ENCODE results near the gene CALML5. TPM values are rescaled to one million over a fixed set of nuclear protein-coding genes. Genes with fewer than 3 reads are reported as not detected.
A peak's percentile ranks its signal among the peaks of the same experiment; 100 is the strongest.

The CALML5 gene
- total and polyA plus RNA-seq, 8 donors = not detected

GRCh38 chr10:5538446-5538845 is 39.1 kb upstream of the CALML5 start:
- Histone ChIP-seq H3K27me3 (no peaks in the 10 kb centered on the region), H3K27ac (no peak overlapping the region), H3K36me3 (no peaks in the 10 kb centered on the region), H3K4me1 (no peaks in the 10 kb centered on the region), H3K9me3 (no peaks in the 10 kb centered on the region), H3K4me3 (no peak overlapping the region)
- 94 to 97% methylated on average over 9 of the region's 9 CpGs for WGBS, 2 donors
- ATAC-seq = no peak
- FAIRE-seq = no peak
- DNase-seq = no peak
- intact Hi-C loops (cut with DNase I) = no loop called here
- TF ChIP-seq CTCF (IDR thresholded peaks at IDR 0.05) = no peak

- no peaks in the 10 kb centered on the region for H3K27me3 ChIP-seq
- 85 to 90% methylated on average over 6 of the region's 6 CpGs for WGBS, 2 donors
- H3K4me3 ChIP-seq = no peak overlapping the region
- no peak for FAIRE-seq
- TF ChIP-seq CTCF (IDR thresholded peaks at IDR 0.05) = no peak
- no peaks in the 10 kb centered on the region for H3K36me3 ChIP-seq
- H3K4me1 ChIP-seq = no peaks in the 10 kb centered on the region
- intact Hi-C loops (cut with DNase I) = no loop called here
- no peaks in the 10 kb centered on the region for H3K9me3 ChIP-seq
- no peak for ATAC-seq
- H3K27ac ChIP-seq = no peak overlapping the region
- DNase-seq = no peak
Observed at GRCh38 chr10:5537684-5538083, 38.3 kb upstream of the CALML5 start.

- WGBS, 2 donors = 91 to 96% methylated on average over 7 of the region's 7 CpGs
- no peak for DNase-seq
- H3K4me1 ChIP-seq = no peaks in the 10 kb centered on the region
- no peak for TF ChIP-seq CTCF (IDR thresholded peaks at IDR 0.05)
- intact Hi-C loops (cut with DNase I) = no loop called here
- FAIRE-seq = no peak
- no peaks in the 10 kb centered on the region for H3K27me3 ChIP-seq
- H3K27ac ChIP-seq = no peak overlapping the region
- H3K9me3 ChIP-seq = no peaks in the 10 kb centered on the region
- no peak overlapping the region for H3K4me3 ChIP-seq
- H3K36me3 ChIP-seq = no peaks in the 10 kb centered on the region
- no peak for ATAC-seq
Observed at GRCh38 chr10:5536486-5537081, 37.2 kb upstream of the CALML5 start.

- Histone ChIP-seq H3K4me1 (no peaks in the 10 kb centered on the region), H3K36me3 (no peaks in the 10 kb centered on the region), H3K27me3 (no peaks in the 10 kb centered on the region), H3K27ac (no peak overlapping the region), H3K9me3 (no peaks in the 10 kb centered on the region), H3K4me3 (no peak overlapping the region)
- intact Hi-C loops (cut with DNase I) = no loop called here
- 73 to 75% methylated on average over 8 of the region's 8 CpGs for WGBS, 2 donors
- peak in 3 of 4 donors; percentile 17 to 68 (median 64) for ATAC-seq
- DNase-seq = peak in 1 of 6 donors; percentile 2
- FAIRE-seq = no peak
- TF ChIP-seq CTCF (IDR thresholded peaks at IDR 0.05) = no peak
Observed at GRCh38 chr10:5534880-5535856, 35.8 kb upstream of the CALML5 start.

Data from pancreas (tissue), 10 donors.